HG03521 (cell line): ENCODE results near the gene PRKCQ.
A peak's percentile ranks its signal among the peaks of the same experiment; 100 is the strongest.

Experiments used
- ATAC-seq: cut with Tn5 transposase; IDR thresholded peaks from one replicate; pipeline ENCODE4 v1.9.1; 2021; ENCODE audit warnings: mild to moderate bottlenecking, moderate library complexity; ENCODE audit not compliant: unreplicated experiment

The PRKCQ gene

GRCh38 chr10:6410830-6411229 is 169.2 kb downstream of the PRKCQ start:
- ATAC-seq = no peak

DNA sequence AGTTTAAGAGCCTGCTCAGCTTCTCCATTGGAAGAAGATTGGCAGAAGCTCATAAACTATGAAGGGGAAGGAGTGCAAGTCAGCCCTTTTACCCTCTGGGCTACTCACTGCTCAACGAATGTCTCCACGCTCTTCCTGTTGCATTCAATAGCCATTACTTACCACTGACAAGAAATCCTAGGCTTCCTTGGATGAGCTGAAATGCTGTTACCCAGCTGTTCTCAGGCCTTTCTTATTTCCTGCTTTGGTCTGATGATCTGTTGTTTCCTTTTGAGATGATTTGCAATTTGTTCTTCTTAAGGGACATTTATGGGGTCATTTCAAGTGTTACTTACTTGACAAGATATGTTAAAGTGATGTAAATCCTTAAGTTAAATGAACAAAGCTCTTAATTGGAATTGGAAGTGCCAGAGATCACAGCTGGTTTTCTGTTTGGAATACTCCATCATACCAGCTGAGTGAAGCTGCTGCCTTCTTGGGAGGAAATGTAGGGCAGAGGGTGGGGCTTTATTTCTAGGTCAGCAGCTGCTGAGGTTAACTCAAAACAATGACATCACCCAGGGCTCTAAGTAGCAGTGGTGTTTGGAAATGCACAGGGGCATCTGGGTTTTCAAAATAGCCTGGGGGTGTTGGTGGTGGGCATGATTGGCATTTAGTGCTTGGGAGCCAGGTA is 170.0 kb downstream of the PRKCQ start:
- no peak for ATAC-seq

DNA sequence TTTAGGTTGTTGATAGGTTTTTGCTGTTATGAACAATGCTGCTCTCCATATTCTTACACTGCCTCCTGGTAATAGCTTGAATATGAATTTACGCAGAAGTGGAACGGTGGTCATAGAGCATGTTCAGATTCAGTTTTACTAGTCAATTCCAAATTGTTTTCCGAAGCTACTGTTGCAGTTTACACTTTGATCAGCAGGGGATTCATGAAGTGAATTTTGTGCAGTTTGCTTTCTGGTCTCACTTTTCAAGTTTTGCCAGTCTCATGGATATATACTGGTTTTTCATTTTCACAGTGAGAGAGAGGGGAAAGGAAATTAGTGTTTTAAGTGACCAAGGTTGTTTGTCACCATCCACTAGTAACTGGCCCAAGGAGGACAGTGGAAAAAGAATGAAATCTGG is 171.3 kb downstream of the PRKCQ start:
- ATAC-seq = no peak

GRCh38 chr10:6407034-6407721 is 172.9 kb downstream of the PRKCQ start:
- no peak for ATAC-seq

DNA sequence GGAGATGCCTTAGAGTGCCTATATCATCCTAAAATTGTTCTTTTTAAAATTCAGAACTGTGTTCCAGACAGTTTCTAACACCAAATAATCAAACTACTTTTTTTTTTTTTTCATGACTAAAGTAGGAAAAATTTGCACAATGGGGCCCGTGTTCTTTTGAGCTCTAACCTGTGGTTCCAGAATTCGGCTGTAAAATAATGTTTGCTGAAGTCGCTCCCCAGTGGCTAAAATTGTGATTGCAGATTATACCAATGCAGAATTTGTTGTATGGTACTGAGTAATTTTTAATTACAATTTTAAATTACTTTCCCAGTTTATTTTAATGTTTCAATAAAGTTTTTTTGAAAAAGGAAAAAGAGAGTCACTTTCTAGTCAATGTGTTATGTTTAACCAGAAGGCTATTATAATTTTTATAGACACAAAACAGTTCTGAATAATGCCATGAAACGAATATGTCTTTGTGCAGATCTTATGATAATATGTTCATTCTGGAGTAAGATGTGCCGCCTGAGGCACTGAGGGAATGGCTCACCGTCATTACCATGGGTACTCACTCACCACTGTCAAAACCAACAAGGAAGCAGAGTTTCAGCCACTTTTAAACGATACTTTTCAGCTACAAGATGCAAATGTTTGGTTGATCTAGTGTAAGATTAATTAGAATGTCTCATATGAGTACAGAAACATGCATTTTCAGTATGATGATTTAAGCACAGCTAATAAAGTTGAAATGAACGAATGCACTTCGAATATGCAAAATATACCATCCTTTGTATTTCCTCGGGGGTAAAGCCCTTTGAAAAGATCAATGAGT is 173.6 kb downstream of the PRKCQ start:
- no peak for ATAC-seq

- no peak for ATAC-seq
Observed at GRCh38 chr10:6405713-6406112, 174.4 kb downstream of the PRKCQ start.

DNA sequence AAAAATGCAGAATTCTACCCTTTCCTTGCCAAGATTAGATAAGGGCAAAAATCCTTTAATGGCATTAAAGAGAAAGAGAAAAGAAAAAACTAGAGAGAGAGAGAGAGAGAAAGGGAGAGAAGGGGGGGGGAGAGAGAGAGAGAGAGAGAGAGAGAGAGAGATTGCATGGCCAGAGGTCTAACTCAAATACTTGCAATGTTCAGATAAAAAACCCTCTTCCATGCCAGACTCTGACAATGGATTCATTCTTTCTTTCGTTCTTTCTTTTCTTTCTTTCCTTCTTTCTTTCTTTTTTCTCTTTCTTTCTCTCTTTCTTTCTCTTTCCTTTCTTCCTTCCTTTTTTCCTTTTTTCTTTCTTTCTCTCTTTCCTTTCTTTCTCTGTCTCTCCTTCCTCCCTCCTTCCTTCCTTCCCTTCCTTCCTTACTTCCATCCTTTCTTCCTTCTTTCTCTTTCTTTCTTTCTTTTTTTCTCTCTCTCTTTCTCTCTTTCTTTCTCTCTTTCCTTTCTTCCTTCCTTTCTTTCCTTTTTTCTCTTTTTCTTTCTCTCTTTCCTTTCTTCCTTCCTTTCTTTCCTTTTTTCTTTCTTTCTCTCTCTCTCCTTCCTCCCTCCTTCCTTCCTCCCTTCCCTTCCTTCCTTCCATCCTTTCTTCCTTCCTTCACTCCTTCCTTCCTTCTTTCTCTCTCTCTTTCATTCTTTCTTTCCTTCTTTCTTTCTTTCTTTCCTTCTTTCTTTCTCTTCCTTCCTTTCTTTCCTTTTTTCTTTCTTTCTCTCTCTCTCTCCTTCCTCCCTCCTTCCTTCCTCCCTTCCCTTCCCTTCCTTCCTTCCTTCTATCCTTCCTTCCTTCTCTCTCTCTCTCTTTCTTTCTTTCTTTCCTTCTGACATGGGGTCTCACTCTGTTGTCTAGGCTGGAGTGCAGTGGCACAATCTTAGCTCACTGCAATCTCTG is 175.7 kb downstream of the PRKCQ start:
- ATAC-seq = no peak

DNA sequence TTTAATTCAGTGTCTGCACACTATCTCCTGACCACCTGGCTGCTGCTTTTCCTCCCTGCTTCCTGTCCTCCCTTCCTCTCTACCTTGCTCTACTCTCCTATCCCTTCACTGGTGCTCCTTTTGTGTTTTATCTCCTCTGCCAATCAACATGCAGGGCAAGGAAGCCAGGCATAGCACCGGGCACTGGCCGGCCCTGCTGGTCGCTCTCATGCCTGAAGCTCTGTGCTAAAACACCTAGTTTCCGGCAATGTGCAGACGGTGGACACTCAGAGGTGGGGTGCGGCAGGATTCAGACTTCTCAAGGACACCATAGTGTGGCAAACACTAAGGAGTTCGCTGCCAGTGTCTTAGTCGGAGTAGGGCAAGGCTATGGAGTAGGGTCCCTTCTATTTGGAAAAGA is 177.1 kb downstream of the PRKCQ start:
- no peak for ATAC-seq

- ATAC-seq = no peak
Observed at GRCh38 chr10:6402349-6402709, 177.7 kb downstream of the PRKCQ start.

- peak; percentile 67 for ATAC-seq
Observed at GRCh38 chr10:6401558-6402348, 178.3 kb downstream of the PRKCQ start.

- ATAC-seq = no peak
Observed at GRCh38 chr10:6400821-6401465, 179.1 kb downstream of the PRKCQ start.

DNA sequence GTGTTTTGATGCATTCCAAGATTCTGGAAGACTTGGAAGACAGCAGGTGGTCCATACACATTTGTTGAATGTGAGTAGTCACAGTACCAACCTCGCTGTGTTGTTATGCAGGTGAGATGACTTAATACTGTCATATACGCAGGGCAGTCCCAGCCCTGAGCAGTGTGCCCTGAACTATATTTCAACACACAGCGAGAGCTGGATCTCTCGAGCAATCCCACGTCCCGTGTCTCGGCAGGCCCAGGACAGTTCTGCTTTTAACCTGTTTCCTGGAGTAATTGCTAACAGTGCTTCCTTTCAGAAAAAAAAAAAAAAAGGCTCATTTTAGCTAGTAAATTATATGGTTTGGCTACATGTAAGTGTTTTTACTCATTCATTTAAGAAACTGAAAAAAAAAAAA is 179.7 kb downstream of the PRKCQ start:
- no peak for ATAC-seq

DNA sequence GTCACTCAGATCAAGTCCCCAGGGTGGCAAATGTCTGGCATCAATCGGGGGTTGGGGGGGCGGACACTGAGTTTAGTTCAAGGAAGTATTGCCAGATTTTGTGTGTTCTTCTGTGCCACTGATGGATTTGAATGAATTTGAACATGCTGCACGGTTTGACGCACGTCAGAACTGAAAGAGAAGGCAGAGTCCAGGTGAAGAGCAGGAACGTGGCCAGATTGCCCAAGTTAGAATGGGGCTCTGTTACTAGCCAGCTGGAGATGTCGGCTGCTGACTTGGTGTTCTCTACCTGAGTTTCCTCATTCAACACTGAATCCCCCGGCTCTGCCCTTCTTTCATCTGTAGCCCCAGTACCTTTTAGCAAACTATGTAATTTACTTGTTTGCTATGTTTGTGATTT is 180.2 kb downstream of the PRKCQ start:
- no peak for ATAC-seq

- no peak for ATAC-seq
Observed at GRCh38 chr10:6399231-6399741, 180.8 kb downstream of the PRKCQ start.

GRCh38 chr10:6398399-6398798 is 181.7 kb downstream of the PRKCQ start:
- no peak for ATAC-seq

GRCh38 chr10:6396652-6397051 is 183.4 kb downstream of the PRKCQ start:
- ATAC-seq = no peak

DNA sequence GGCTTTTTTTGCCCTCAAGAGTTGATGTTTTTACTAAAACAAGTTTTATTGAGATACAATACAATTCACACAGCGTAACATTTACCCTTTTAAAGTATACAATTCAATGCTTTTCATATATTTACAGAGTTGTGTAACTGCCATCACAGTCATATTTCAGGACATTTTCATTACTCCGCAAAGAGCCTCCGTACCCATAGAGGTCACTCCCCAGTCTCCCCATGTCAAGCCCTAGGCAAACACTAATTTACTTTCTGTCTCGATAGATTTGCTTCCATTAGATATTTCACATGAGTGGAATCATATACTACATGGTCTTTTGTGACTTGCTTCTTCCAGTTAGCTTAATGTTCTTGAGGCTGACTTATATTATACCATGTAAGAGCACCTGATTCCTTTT is 183.8 kb downstream of the PRKCQ start:
- no peak for ATAC-seq

- no peak for ATAC-seq
Observed at GRCh38 chr10:6395606-6396005, 184.5 kb downstream of the PRKCQ start.

- ATAC-seq = no peak
Observed at GRCh38 chr10:6394084-6394483, 186.0 kb downstream of the PRKCQ start.
